GM18519 (cell line): ENCODE measurements around the gene SETD9.

Source experiments
- ATAC-seq: cut with Tn5 transposase; IDR thresholded peaks from one replicate; pipeline ENCODE4 v1.9.1; 2021; ENCODE audit warnings: mild to moderate bottlenecking, moderate library complexity; ENCODE audit not compliant: unreplicated experiment, low FRiP score

SETD9 gene, protein sequence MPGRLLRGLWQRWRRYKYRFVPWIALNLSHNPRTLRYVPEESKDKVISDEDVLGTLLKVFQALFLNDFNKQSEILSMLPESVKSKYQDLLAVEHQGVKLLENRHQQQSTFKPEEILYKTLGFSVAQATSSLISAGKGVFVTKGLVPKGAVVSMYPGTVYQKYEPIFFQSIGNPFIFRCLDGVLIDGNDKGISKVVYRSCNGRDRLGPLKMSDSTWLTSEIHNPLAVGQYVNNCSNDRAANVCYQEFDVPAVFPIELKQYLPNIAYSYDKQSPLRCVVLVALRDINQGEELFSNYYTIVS

DNA sequence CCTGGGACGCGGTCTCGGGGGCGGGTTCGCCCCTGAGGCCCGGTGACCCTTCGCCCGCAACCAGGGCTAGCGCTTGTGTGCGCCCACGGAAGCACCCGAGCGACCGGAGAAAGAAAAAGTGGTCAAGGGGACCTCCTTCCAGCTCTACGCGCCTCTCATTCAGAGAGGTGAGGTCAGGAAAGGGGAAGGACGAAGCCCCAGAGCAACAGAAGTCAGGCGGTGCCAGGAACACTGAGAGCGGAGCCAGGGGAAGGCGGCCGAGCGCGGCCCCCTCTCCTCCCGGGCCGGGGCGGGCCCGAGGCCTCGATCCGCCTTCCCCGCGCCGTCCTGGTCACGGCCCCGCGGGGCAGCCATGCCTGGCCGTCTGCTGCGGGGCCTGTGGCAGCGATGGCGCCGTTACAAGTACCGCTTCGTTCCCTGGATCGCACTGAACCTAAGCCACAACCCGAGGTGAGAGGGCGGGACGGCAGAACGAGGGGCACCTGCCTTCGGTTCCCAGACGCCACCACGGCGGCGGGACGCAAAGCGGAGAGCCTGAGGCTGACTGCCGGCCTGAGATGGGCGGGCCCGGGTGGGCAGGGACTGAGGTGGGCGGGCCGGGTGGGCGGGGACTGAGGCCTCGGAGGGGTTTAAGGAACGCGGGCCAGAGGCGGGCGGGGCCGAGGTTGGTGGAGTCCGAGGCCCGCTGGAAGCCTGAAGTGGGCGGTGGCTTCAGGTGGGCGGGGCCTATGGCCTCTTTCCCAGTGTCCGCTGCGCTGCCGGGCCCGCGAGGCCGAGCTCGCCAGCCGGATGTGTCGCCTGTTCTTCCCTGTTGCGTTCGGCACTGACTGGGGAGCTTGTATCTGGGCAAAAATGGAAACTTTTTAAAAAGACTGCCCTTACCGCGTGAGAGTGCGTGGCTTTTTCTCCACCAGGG, at the start of gene SETD9:
SETD9 (plus strand) TSS at position 303 of the 916 bp plus-strand sequence; CDS start at position 353, 50 bp downstream.
- peak; percentile 80 for ATAC-seq

GRCh38 chr5:56861893-56862485, 47.4 kb upstream of the SETD9 start:
- ATAC-seq, result no peak

DNA sequence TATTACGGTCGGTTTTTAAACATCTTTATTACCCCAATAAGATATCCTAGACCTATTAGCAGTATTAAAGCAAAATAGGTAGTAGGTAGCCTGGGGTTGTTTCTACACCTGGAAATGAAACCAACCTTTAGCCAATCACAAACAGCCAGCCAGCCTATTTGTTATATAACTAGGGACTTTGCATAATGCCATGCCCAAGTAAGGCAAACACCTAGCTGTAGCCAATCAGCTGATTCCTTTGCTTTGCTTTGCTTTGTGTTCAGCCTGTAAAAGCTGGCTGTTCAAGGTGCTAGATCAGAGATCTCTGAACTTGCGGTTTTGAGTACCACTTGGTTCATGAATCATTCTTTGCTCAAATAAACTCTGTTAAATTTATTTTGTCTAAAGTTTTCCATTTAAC, 46.5 kb upstream of the SETD9 start:
- no peak for ATAC-seq

- ATAC-seq, result no peak
Observed at GRCh38 chr5:56871777-56872176, 37.6 kb upstream of the SETD9 start.

GRCh38 chr5:56873056-56873455, 36.3 kb upstream of the SETD9 start:
- no peak for ATAC-seq

DNA sequence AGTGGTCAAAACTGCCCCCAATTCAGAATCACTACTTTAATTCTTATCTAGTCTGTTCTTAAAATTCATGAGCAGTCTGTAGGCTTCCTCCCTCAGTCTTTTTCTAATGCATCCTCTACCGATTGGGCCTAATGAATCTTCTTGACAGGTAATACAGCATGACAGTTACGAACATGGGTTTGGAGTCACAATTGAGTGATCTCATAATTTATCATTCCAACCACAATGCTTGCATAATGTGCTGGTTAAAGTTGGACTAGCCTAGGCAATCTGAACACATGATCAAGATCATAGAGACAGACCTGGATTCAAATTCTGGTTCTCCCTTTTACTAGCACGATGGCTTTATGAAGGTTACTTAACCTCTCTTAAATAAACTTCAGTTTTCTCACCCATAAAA, 33.1 kb upstream of the SETD9 start:
- ATAC-seq, result no peak

DNA sequence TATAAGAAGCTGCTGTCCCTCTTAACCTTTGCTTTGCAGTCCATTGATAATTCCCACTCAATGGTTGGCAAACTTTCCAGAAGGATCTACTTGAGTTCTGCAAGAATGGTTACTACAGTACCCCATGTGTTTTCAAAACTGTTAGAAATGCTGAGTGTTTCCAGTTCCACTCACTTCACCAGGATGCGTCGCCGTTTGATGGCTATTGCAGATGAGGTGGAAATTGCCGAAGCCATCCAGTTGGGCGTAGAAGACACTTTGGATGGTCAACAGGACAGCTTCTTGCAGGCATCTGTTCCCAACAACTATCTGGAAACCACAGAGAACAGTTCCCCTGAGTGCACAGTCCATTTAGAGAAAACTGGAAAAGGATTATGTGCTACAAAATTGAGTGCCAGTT, 27.8 kb upstream of the SETD9 start:
- ATAC-seq, result no peak

- ATAC-seq, result no peak
Observed at GRCh38 chr5:56893251-56893951, 16.0 kb upstream of the SETD9 start.

DNA sequence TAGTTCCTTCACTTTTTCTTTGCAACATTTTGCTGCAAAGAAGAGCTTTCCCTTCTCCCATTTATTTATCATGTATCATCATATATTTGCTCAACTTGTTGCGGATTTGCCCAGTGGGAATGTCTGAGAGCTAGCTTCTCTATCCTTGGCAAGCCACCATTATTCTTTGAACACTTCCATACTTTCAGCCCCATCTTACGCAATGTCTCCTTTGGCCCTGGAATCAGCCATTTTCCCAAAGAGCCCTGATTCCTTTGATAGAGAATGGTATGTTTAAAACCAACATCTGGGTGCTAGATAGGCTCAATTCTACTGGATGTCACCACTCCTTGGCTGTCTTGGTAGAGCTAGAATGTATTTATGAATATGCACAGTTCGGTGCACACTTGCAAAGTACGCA, 12.6 kb upstream of the SETD9 start:
- no peak for ATAC-seq

GRCh38 chr5:56898213-56898612, 11.2 kb upstream of the SETD9 start:
- no peak for ATAC-seq

DNA sequence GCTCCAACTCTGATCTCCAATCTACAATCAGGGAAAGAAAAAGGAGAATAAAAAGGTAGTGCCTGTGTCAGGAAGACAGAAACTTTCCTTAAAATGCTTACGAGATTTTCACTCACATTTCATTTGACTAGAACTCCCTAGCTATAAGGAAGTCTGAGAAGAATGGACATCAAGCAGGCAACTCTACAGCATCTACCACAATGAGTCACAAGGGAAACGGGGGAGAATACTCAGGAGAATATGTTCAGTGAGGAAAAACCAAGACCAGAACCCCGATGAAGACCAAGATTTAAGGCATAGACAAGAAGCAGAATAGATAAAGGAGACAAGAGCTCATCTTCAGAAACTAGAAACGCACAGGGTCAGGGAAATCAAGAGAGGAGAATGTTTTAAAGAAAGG, 9.0 kb upstream of the SETD9 start:
- ATAC-seq, result no peak

DNA sequence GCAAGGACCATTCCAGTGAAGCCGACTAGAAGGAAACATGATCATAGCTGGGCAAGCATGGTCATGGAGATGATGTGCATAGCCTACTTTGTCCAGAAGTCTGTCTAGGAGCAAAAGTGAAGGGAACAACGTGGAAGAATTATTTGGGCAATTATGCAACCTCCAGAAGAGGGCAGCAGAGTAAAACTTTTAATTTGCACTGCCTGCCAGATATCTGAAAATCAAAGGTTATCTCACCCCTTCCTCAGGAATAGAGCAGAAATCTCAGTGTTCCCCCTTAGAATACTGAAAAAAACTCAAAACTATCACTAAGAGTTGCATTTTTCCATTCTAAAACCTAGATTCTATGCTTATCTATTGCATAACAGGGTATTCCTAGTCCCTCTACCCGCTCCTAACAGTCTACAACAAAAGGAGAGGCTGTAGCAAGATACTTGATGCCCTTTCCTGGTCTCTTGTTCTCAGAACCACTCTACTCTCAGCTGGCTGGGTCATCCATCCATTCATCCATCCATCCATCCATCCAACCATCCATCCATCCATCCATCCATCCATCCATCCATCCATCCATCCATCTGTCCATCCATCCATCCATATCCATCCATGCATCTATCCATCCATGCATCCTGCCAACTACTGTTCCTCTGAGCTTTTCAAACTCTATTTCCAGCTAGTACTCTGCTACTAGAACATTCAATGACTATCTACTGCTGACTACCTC, 8.4 kb upstream of the SETD9 start:
- no peak for ATAC-seq

DNA sequence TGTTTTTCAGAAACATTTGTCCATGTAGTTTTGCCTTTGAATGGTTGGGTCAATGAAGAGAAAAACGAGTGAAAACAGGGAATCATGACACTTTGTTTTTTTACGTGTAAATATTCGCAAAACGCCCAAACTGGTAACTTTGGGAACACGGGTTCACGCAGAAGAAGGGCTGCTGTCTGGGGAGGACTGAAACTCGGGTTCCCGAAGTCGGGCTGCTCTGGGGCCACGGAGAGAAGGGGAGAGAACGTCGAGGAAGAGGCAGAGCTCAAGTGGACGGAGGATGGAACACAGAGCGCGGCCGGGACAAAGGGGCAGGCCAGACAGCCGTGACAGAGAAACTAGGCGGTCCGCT, 478 bp upstream of the SETD9 start:
- no peak for ATAC-seq

DNA sequence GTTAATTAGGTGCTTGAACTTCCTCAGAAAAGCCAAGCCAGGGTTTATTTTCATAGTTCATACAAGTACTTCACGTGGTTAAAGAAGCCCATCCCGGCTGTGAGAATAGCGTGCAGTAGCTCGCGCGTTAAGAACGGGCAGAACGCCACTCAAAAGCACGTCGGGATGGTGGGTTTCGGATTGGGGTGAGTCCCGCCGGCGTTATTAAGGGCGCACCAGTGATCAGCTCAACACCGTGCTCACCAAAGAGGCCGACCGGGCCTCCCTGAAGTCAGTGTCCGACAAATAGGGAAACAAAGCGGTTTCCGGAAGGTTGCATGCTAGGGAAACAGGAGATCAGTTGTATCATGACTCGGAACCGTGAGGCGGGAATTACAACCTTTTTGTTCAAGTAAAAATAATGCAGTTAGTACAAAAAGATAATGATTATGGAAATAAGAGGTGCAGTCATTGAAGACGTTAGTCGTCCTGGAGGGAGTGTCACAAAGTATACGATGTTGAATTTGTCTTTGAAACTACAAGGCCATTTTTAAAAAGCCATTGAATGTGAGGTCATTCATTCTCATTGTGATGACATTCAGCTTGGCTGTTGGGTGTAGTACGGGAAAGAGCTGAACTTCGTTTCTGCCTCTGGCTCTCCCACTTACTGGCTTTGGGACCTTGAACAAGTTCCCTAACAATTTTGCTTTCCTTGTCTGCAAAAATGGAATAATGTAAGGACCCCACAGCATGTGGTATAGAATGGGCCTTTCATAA, 992 bp downstream of the SETD9 start:
- peak; percentile 10 for ATAC-seq

- ATAC-seq, result no peak
Observed at GRCh38 chr5:56913766-56914165, 4.4 kb downstream of the SETD9 start.

GRCh38 chr5:56914678-56915077, 5.3 kb downstream of the SETD9 start:
- ATAC-seq, result no peak

DNA sequence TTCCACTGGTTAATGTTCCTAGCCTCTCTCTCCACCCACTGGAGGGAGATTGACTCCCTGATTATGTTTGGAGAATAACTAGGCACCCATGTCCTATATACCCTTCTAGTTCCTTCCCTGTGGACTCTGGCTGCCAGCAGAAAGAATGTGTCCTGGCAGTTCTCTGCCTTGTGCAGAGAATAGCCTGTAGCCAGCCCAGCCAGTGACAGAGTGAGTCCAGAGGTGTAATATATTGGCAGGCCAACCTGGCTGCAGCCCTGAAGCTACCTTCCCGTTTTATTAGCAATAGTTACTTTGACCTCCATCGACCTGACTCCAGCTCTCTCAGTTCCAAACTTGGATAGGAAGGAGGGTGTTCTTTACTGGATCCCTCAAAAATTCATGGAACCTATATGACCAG, 8.1 kb downstream of the SETD9 start:
- no peak for ATAC-seq

DNA sequence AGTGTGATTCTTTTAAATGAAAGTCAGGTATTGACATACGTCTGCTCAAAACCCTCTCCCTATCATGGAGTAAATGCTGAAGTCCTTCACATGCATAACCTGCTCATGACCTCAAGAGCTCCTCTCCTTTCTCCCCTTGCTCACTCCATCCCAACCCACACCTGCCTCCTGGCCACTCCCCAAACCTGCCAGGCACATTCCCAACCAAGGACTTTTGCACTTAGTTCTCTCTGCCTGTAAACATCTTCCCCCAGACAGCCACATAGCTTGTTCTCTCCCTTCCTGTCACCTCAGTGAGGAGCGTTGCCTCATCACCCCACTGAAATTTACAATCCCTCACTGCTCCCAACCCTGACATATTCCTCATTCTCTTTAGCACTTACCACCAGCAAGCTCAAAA, 8.7 kb downstream of the SETD9 start:
- no peak for ATAC-seq

GRCh38 chr5:56919942-56920662, 10.7 kb downstream of the SETD9 start:
- ATAC-seq, result no peak
